ENCODE measurements around the gene DOCK11.

DNA sequence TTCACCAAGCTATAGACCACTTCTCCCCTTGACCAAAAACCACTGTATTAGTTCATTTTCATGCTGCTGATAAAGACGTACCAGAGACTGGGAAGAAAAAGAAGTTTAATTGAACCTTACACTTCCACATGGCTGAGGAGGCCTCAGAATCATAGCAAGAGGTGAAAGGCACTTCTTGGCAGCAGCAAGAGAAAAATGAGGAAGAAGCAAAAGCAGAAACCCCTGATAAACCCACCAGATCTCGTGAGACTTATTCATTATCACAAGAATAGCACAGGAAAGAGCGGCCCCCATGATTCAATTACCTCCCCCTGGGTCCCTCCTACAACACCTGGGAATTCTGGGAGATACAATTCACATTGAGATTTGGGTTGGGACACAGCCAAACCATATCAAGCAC, 97.8 kb downstream of the DOCK11 start:
- TF ChIP-seq, protein P1, sequence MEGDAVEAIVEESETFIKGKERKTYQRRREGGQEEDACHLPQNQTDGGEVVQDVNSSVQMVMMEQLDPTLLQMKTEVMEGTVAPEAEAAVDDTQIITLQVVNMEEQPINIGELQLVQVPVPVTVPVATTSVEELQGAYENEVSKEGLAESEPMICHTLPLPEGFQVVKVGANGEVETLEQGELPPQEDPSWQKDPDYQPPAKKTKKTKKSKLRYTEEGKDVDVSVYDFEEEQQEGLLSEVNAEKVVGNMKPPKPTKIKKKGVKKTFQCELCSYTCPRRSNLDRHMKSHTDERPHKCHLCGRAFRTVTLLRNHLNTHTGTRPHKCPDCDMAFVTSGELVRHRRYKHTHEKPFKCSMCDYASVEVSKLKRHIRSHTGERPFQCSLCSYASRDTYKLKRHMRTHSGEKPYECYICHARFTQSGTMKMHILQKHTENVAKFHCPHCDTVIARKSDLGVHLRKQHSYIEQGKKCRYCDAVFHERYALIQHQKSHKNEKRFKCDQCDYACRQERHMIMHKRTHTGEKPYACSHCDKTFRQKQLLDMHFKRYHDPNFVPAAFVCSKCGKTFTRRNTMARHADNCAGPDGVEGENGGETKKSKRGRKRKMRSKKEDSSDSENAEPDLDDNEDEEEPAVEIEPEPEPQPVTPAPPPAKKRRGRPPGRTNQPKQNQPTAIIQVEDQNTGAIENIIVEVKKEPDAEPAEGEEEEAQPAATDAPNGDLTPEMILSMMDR (IDR thresholded peaks at IDR 0.05), result no peak
- TF ChIP-seq SP1 (CRISPR knock-in tag; conservative IDR thresholded peaks at IDR 0.05), result no peak
- TF ChIP-seq, protein P2, sequence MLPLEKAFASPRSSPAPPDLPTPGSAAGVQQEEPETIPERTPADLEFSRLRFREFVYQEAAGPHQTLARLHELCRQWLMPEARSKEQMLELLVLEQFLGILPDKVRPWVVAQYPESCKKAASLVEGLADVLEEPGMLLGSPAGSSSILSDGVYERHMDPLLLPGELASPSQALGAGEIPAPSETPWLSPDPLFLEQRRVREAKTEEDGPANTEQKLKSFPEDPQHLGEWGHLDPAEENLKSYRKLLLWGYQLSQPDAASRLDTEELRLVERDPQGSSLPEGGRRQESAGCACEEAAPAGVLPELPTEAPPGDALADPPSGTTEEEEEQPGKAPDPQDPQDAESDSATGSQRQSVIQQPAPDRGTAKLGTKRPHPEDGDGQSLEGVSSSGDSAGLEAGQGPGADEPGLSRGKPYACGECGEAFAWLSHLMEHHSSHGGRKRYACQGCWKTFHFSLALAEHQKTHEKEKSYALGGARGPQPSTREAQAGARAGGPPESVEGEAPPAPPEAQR (CRISPR knock-in tag; IDR thresholded peaks at IDR 0.05), result no peak
- TF ChIP-seq, protein P3, sequence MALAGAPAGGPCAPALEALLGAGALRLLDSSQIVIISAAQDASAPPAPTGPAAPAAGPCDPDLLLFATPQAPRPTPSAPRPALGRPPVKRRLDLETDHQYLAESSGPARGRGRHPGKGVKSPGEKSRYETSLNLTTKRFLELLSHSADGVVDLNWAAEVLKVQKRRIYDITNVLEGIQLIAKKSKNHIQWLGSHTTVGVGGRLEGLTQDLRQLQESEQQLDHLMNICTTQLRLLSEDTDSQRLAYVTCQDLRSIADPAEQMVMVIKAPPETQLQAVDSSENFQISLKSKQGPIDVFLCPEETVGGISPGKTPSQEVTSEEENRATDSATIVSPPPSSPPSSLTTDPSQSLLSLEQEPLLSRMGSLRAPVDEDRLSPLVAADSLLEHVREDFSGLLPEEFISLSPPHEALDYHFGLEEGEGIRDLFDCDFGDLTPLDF (CRISPR knock-in tag; IDR thresholded peaks at IDR 0.05), result no peak
- TF ChIP-seq IRF2 (CRISPR knock-in tag; IDR thresholded peaks at IDR 0.05; ENCODE audit: borderline replicate concordance, low read depth), result no peak
- TF ChIP-seq JUN (CRISPR knock-in tag; IDR thresholded peaks at IDR 0.05), result no peak
- no peak for TF ChIP-seq CREM (CRISPR knock-in tag; IDR thresholded peaks at IDR 0.05)
- TF ChIP-seq CBFB (CRISPR knock-in tag; IDR thresholded peaks at IDR 0.05; ENCODE audit: low read depth), result no peak
- TF ChIP-seq, protein P4, sequence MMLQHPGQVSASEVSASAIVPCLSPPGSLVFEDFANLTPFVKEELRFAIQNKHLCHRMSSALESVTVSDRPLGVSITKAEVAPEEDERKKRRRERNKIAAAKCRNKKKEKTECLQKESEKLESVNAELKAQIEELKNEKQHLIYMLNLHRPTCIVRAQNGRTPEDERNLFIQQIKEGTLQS (CRISPR knock-in tag; conservative IDR thresholded peaks at IDR 0.05), result no peak
- no peak for TF ChIP-seq TP53 (CRISPR knock-in tag; IDR thresholded peaks at IDR 0.05)
